Measurements from ENCODE around the gene GPR34.

Gene GPR34

DNA sequence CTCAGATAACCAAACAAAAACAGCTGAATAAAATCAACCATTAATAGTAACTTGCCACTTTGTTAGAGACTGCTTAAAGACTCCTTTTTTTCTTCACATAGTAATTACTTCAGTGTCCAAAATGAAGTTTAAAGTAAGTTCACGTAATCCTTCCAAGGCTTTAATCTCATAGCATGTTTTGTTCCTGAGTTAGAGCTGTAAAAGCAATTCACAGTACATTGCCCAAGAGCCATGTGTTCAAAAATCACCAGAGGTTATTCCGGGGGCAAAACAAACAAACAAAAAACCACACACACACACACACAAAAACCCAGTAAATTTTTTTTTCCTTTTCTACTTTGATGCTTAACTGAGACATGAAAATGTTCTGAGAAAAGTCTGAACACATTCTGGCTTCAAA is 41.3 kb downstream of the GPR34 start:
- TF ChIP-seq, protein P1, sequence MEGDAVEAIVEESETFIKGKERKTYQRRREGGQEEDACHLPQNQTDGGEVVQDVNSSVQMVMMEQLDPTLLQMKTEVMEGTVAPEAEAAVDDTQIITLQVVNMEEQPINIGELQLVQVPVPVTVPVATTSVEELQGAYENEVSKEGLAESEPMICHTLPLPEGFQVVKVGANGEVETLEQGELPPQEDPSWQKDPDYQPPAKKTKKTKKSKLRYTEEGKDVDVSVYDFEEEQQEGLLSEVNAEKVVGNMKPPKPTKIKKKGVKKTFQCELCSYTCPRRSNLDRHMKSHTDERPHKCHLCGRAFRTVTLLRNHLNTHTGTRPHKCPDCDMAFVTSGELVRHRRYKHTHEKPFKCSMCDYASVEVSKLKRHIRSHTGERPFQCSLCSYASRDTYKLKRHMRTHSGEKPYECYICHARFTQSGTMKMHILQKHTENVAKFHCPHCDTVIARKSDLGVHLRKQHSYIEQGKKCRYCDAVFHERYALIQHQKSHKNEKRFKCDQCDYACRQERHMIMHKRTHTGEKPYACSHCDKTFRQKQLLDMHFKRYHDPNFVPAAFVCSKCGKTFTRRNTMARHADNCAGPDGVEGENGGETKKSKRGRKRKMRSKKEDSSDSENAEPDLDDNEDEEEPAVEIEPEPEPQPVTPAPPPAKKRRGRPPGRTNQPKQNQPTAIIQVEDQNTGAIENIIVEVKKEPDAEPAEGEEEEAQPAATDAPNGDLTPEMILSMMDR (IDR thresholded peaks at IDR 0.05; ENCODE audit: control insufficient read depth, insufficient read depth, low read depth, low read length, missing control alignments), result no peak
- no peak overlapping the region for H3K4me3 ChIP-seq (ENCODE audit: control insufficient read depth, low read depth, low read length)
- DNase-seq (ENCODE audit: low read depth), result no peak

DNA sequence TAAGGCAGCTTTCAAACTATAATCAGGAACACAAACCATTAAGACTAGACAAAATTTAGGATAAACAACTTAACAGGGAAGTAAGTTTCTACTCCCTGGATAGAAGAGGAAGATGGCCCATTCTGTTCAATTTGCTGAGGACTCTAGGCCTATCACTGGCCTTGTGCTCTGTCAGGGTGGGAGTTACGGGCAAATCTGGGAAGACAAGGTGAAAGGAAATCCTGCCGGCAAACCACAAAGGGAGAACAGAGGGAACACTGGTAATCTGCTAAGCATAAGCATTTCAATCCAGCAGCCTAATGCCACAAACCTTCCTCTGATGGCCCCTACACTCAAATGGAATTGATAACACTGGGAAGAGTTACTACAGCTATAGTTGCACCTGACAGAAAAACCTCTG is 43.5 kb downstream of the GPR34 start:
- DNase-seq (ENCODE audit: low read depth), result no peak
- TF ChIP-seq, protein P1 (IDR thresholded peaks at IDR 0.05; ENCODE audit: control insufficient read depth, insufficient read depth, low read depth, low read length, missing control alignments), result no peak
- H3K4me3 ChIP-seq (ENCODE audit: control insufficient read depth, low read depth, low read length), result no peak overlapping the region

DNA sequence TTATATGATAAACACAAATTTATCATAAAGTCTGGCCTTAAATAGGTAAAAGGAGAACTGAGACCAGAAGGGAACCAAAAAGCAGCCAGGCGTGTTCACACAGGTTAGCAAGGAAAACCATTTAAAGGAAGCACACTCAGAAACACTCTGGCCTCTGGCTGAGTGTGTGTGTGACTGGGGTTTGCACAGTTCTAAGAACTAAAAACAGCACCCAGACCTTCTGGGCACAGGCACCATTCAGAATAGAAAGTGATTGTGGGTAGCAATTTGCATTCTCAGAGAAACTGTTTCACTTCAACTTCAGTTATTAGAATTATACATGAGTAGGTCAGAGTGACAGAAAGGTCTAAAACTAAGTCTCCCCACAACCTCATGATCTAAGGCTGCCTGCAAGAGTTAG is 45.2 kb downstream of the GPR34 start:
- H3K4me3 ChIP-seq (ENCODE audit: control insufficient read depth, low read depth, low read length), result no peak overlapping the region
- DNase-seq (ENCODE audit: low read depth), result no peak
- TF ChIP-seq, protein P1 (IDR thresholded peaks at IDR 0.05; ENCODE audit: control insufficient read depth, insufficient read depth, low read depth, low read length, missing control alignments), result no peak

DNA sequence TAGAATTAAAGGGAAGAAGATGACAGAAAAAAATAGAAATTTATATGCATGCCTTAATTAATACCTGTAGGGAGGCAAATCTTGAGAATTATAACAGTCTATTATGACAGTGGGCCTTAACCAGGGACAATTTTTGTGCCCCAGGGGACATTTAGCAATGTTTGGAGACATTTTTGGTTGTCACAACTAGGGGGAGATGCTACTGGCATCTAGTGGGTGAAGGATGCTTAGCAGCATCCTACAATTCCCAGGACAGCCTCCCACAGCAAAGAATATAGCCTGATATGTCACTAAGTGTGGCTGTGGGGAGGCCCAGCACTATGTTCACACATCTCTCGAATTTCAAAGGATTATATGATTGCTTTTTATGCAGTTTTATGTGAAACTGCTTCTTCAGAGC is 45.8 kb downstream of the GPR34 start:
- no peak overlapping the region for H3K4me3 ChIP-seq (ENCODE audit: control insufficient read depth, low read depth, low read length)
- DNase-seq (ENCODE audit: low read depth), result no peak
- TF ChIP-seq, protein P1 (IDR thresholded peaks at IDR 0.05; ENCODE audit: control insufficient read depth, insufficient read depth, low read depth, low read length, missing control alignments), result peak; percentile 64

DNA sequence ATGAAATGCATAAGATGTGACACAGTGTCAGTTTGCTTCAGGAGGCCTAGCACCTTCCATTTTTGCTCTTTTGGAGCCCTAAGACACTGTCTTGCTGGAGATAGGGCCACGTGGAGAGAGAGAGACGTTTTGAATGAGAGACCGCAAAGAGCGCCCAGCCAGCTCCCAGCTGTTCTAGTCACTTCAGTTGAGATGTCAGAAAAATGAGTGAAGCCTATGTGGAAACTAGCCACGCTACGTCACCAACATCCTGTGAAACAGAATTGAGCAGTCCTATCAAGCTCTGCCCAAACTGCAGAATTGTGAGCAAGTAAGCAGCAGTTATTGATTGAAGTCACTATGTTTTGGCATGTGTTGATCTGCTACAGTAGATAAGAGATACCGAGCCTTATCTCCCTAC is 48.3 kb downstream of the GPR34 start:
- TF ChIP-seq, protein P1 (IDR thresholded peaks at IDR 0.05; ENCODE audit: control insufficient read depth, insufficient read depth, low read depth, low read length, missing control alignments), result no peak
- no peak overlapping the region for H3K4me3 ChIP-seq (ENCODE audit: control insufficient read depth, low read depth, low read length)
- no peak for DNase-seq (ENCODE audit: low read depth)

DNA sequence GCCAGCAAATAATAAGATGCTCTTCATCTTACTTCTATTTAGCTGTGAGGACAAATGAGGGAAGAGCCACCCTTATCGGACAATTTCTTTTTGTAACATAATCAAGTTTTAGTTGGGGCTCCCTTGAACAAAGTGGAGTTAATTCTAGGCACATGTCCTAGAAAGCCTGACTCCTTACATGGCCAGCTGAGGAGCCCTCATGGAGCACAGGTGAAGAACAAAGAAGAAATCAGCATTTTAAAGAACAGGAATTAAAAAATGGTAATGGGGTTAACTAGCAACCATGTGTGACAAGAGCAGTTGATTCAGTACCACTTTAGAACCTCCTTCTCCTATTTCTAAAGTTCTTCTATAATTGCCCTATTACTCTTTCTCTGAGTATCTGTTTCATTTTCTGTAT is 51.1 kb downstream of the GPR34 start:
- TF ChIP-seq, protein P1 (IDR thresholded peaks at IDR 0.05; ENCODE audit: control insufficient read depth, insufficient read depth, low read depth, low read length, missing control alignments), result no peak
- DNase-seq (ENCODE audit: low read depth), result no peak
- no peak overlapping the region for H3K4me3 ChIP-seq (ENCODE audit: control insufficient read depth, low read depth, low read length)
